BJ (cell line): ENCODE measurements around the gene RIPK4. TPM values are rescaled to one million over a fixed set of nuclear protein-coding genes. Genes with fewer than 3 reads are reported as not detected.
"Not testable (repeated sequence)": the region's sequence is repeated elsewhere in the genome, so short reads cannot be mapped to it uniquely, and the experiment has no call there.

Experiments used
- CTCF ChIA-PET: fragments of 350-600 bp; formaldehyde crosslinking; extraction: SDS; loops from one replicate; lab custom pipeline; 2021; ENCODE audit warnings: antibody characterized with exemption, inconsistent platforms; lab: Yijun Ruan, JAX
- POLR2A ChIA-PET: fragments of 300-600 bp; sonication (Branson Sonifier 250); formaldehyde crosslinking; extraction: SDS; loops from one replicate; lab custom pipeline; 2021; ENCODE audit warnings: antibody characterized with exemption; lab: Charles Lee
- DNase-seq: peaks from one replicate; pipeline ENCODE4 v3.0.0-alpha.2; 2011; ENCODE audit warnings: low read depth
- H3K27me3 ChIP-seq: 2 replicates; pipeline ENCODE4 v1.6.0; 2011; ENCODE audit warnings: low read length; ENCODE audit not compliant: control insufficient read depth, insufficient read depth
- H3K36me3 ChIP-seq: 2 replicates; pipeline ENCODE4 v1.5.1; 2011; ENCODE audit warnings: low read length; ENCODE audit not compliant: control insufficient read depth, insufficient read depth
- H3K4me3 ChIP-seq: 2 replicates; pipeline ENCODE4 v1.5.1; 2011; ENCODE audit warnings: low read depth, mild to moderate bottlenecking, control low read depth, low read length
- CTCF ChIP-seq: IDR thresholded peaks from 2 replicates; pipeline ENCODE4 v1.5.1; 2011; ENCODE audit warnings: low read depth, mild to moderate bottlenecking, control low read depth, inconsistent platforms, low read length, moderate library complexity; ENCODE audit not compliant: insufficient read depth
- polyA plus RNA-seq: library from polyadenylated mRNA; depleted of rRNA; stranded (reverse); fragments of >200 nt; gene quantifications from 2 replicates; pipeline ENCODE4 v1.2.3, GENCODE V29; 2011

RIPK4 gene
- polyA plus RNA-seq, 1 experiment: 0.37 TPM

GRCh38 chr21:41726058-41726558, 40.7 kb downstream of the RIPK4 start:
- no peaks in the 10 kb centered on the region for H3K27me3 ChIP-seq
- no peak for TF ChIP-seq CTCF
- no peak for DNase-seq
- H3K4me3 ChIP-seq: no peak overlapping the region
- no peaks in the 10 kb centered on the region for H3K36me3 ChIP-seq
- ChIA-PET POLR2A (no interaction called here), CTCF (no interaction called here)

GRCh38 chr21:41725421-41726031, 41.3 kb downstream of the RIPK4 start:
- Histone ChIP-seq H3K27me3 (no peaks in the 10 kb centered on the region), H3K4me3 (no peak overlapping the region), H3K36me3 (no peaks in the 10 kb centered on the region)
- no peak for DNase-seq
- POLR2A ChIA-PET: no interaction called here
- CTCF ChIA-PET: no interaction called here
- no peak for TF ChIP-seq CTCF

- DNase-seq, H3K4me3 ChIP-seq, H3K27me3 ChIP-seq, H3K36me3 ChIP-seq, CTCF ChIA-PET, POLR2A ChIA-PET: not testable (repeated sequence)
Observed at GRCh38 chr21:41723835-41724234, 43.0 kb downstream of the RIPK4 start.

GRCh38 chr21:41722052-41723018, 44.5 kb downstream of the RIPK4 start:
- Histone ChIP-seq H3K27me3 (0 out of 2 replicates have a peak, but pooled peaks cover 1% of the 10 kb centered on the region), H3K36me3 (no peaks in the 10 kb centered on the region), H3K4me3 (no peak overlapping the region)
- CTCF ChIA-PET: interaction anchor here (0.9 kb wide), 1 partner anchor 110 kb away, joined by 3 read pairs; no protein-coding TSS in a partner anchor
- no peak for TF ChIP-seq CTCF
- POLR2A ChIA-PET: no interaction called here
- no peak for DNase-seq

- CTCF ChIA-PET: no interaction called here
- H3K36me3 ChIP-seq: no peaks in the 10 kb centered on the region
- no peak for TF ChIP-seq CTCF
- no peak for DNase-seq
- peaks cover 1% of the 10 kb centered on the region; the same call in 1 of the 2 replicates for H3K27me3 ChIP-seq
- no peak overlapping the region for H3K4me3 ChIP-seq
- POLR2A ChIA-PET: no interaction called here
Observed at GRCh38 chr21:41720250-41720649, 46.6 kb downstream of the RIPK4 start.
